Measurements from ENCODE around the gene ECI1. TPM values are rescaled to one million over a fixed set of nuclear protein-coding genes. Genes with fewer than 3 reads are reported as not detected.
"Not testable (repeated sequence)": the region's sequence is repeated elsewhere in the genome, so short reads cannot be mapped to it uniquely, and the experiment has no call there.

ECI1 gene
- total RNA-seq, 4 donors from 2014 or later, result 74.0 to 137 (median 79.3) TPM

GRCh38 chr16:2271848-2272461, 20.6 kb upstream of the ECI1 start:
- no peak overlapping the region for H3K4me3 ChIP-seq
- ATAC-seq (no peak), DNase-seq (no peak)
- in situ Hi-C loops (cut with MboI; ENCODE audit: low sequenced_read_pairs in 4 of 4) (no loop called here), intact Hi-C loops (cut with DNase I; ENCODE audit: low total_unique reads) (no loop called here)
- TF ChIP-seq CTCF (IDR thresholded peaks at IDR 0.05 in 4 of 5, conservative IDR thresholded peaks at IDR 0.05 in 1 of 5) (no peak), POLR2A (IDR thresholded peaks at IDR 0.05) (no peak)
- no peak overlapping the region for H3K27ac ChIP-seq
- H3K4me1 ChIP-seq, result peaks cover 17 to 28% of the 10 kb centered on the region in 2 donors
- H3K36me3 ChIP-seq, result no peaks in the 10 kb centered on the region
- H3K27me3 ChIP-seq, result no peaks in the 10 kb centered on the region
- H3K9me3 ChIP-seq, result no peaks in the 10 kb centered on the region

- ATAC-seq, result no peak
- TF ChIP-seq CTCF (IDR thresholded peaks at IDR 0.05 in 4 of 5, conservative IDR thresholded peaks at IDR 0.05 in 1 of 5) (no peak), POLR2A (IDR thresholded peaks at IDR 0.05) (no peak)
- H3K27me3 ChIP-seq, result no peaks in the 10 kb centered on the region
- DNase-seq, result no peak
- no peak overlapping the region for H3K27ac ChIP-seq
- H3K4me3 ChIP-seq, result no peak overlapping the region
- H3K4me1 ChIP-seq, result peaks cover 19 to 27% of the 10 kb centered on the region in 2 donors
- intact Hi-C loops (cut with DNase I; ENCODE audit: low total_unique reads), result no loop called here
- no peaks in the 10 kb centered on the region for H3K36me3 ChIP-seq
- in situ Hi-C loops (cut with MboI; ENCODE audit: low sequenced_read_pairs in 4 of 4), result no loop called here
- no peaks in the 10 kb centered on the region for H3K9me3 ChIP-seq
These were observed 19.4 kb upstream of the ECI1 start for GRCh38 chr16:2270588-2271470.

GRCh38 chr16:2270070-2270462, 18.7 kb upstream of the ECI1 start:
- H3K4me3 ChIP-seq, result no peak overlapping the region
- in situ Hi-C loops (cut with MboI; ENCODE audit: low sequenced_read_pairs in 4 of 4), result no loop called here
- no peak for DNase-seq
- TF ChIP-seq CTCF (IDR thresholded peaks at IDR 0.05 in 4 of 5, conservative IDR thresholded peaks at IDR 0.05 in 1 of 5) (no peak), POLR2A (IDR thresholded peaks at IDR 0.05) (no peak)
- H3K4me1 ChIP-seq, result peaks cover 26 to 34% of the 10 kb centered on the region in 2 donors
- intact Hi-C loops (cut with DNase I; ENCODE audit: low total_unique reads), result no loop called here
- no peak for ATAC-seq
- no peak overlapping the region for H3K27ac ChIP-seq
- H3K36me3 ChIP-seq, result no peaks in the 10 kb centered on the region
- H3K9me3 ChIP-seq, result no peaks in the 10 kb centered on the region
- no peaks in the 10 kb centered on the region for H3K27me3 ChIP-seq

- peak; percentile 91 to 93 for ATAC-seq
- no peaks in the 10 kb centered on the region for H3K27me3 ChIP-seq
- peak within 1 kb of the TSS; percentile 93 to 99 (median 96) for H3K27ac ChIP-seq
- H3K4me3 ChIP-seq, result peak within 1 kb of the TSS; percentile 68 to 94 (median 86)
- DNase-seq, result peak; percentile 87 to 93
- intact Hi-C loops (cut with DNase I; ENCODE audit: low total_unique reads), result loop anchor here (1.0 to 10.0 kb wide), 6 partner anchors 17 to 441 kb away; partner anchors contain the start of genes ATP6V0C, ECI1, FAHD1 and HAGH
- peaks cover 0 to 11% of the 10 kb centered on the region in 2 donors for H3K36me3 ChIP-seq
- H3K9me3 ChIP-seq, result no peaks in the 10 kb centered on the region
- peaks cover 27 to 34% of the 10 kb centered on the region in 2 donors for H3K4me1 ChIP-seq
- in situ Hi-C loops (cut with MboI; ENCODE audit: low sequenced_read_pairs in 4 of 4), result no loop called here
- TF ChIP-seq CTCF (IDR thresholded peaks at IDR 0.05 in 4 of 5, conservative IDR thresholded peaks at IDR 0.05 in 1 of 5), result peak in 2 of 5 experiments; percentile 35 to 63
- peak; percentile 97 to 98 for TF ChIP-seq POLR2A (IDR thresholded peaks at IDR 0.05)
These were observed 16.7 kb upstream of the ECI1 start, which contains the start of gene RNPS1 for GRCh38 chr16:2267913-2268666. Gene RNPS1, minus strand, starts transcription at chr16:2268126. Its CDS starts 3,483 bp downstream, at chr16:2264643.

- H3K27me3 ChIP-seq; in situ Hi-C loops (cut with MboI; ENCODE audit: low sequenced_read_pairs in 4 of 4); H3K9me3 ChIP-seq: not testable (repeated sequence)
- Histone ChIP-seq H3K4me1 (peaks cover 27 to 34% of the 10 kb centered on the region in 2 donors), H3K4me3 (peak overlapping the region; percentile 68 to 94 (median 86)), H3K27ac (peak overlapping the region; percentile 93 to 99 (median 96)), H3K36me3 (peaks cover 0 to 16% of the 10 kb centered on the region in 2 donors)
- intact Hi-C loops (cut with DNase I; ENCODE audit: low total_unique reads), result loop anchor here (5.0 to 10.0 kb wide), 3 partner anchors 247 to 440 kb away; partner anchors contain the start of genes ATP6V0C, FAHD1, HAGH and ZNF598
- peak; percentile 80 to 81 for ATAC-seq
- peak in 1 of 2 donors; percentile 56 for DNase-seq
These were observed 16.1 kb upstream of the ECI1 start for GRCh38 chr16:2267505-2267912.

GRCh38 chr16:2266887-2267286, 15.5 kb upstream of the ECI1 start:
- peak overlapping the region; percentile 93 to 99 (median 96) for H3K27ac ChIP-seq
- H3K9me3 ChIP-seq; DNase-seq; in situ Hi-C loops (cut with MboI; ENCODE audit: low sequenced_read_pairs in 4 of 4); H3K27me3 ChIP-seq; ATAC-seq: not testable (repeated sequence)
- H3K4me3 ChIP-seq, result peak overlapping the region; percentile 68 to 94 (median 86)
- intact Hi-C loops (cut with DNase I; ENCODE audit: low total_unique reads), result loop anchor here (5.0 to 10.0 kb wide), 3 partner anchors 248 to 440 kb away; partner anchors contain the start of genes ATP6V0C, FAHD1, HAGH and ZNF598
- peaks cover under 1 to 23% of the 10 kb centered on the region in 2 donors for H3K36me3 ChIP-seq
- peaks cover 27 to 34% of the 10 kb centered on the region in 2 donors for H3K4me1 ChIP-seq

Measured in gastrocnemius medialis (tissue), 4 donors.